Fibroblast of the aortic adventitia (primary cell): ENCODE measurements around the gene RDH13. TPM values are rescaled to one million over a fixed set of nuclear protein-coding genes. Genes with fewer than 3 reads are reported as not detected.
"Not testable (repeated sequence)": the region's sequence is repeated elsewhere in the genome, so short reads cannot be mapped to it uniquely, and the experiment has no call there.

Experiments
- DNase-seq: peaks from one replicate; pipeline ENCODE4 v3.0.0-alpha.2; 2010; ENCODE audit warnings: low read depth
- H3K4me3 ChIP-seq: 2 replicates; pipeline ENCODE4 v1.5.1; 2011; ENCODE audit warnings: low read depth, mild to moderate bottlenecking, control low read depth, low read length, moderate library complexity
- total RNA-seq: library from RNA; depleted of rRNA; stranded (reverse); fragments of >200 nt; gene quantifications from 2 replicates; pipeline ENCODE4 v1.2.3, GENCODE V29; 2012; ENCODE audit warnings: low replicate concordance
- TF ChIP-seq, protein P1 (sequence below): IDR thresholded peaks from 2 replicates; pipeline ENCODE4 v1.5.1; 2011; ENCODE audit warnings: mild to moderate bottlenecking, low read length, control low read depth, inconsistent platforms; ENCODE audit not compliant: insufficient read depth

The RDH13 gene
- total RNA-seq, 1 donor, result 9.1 TPM

DNA sequence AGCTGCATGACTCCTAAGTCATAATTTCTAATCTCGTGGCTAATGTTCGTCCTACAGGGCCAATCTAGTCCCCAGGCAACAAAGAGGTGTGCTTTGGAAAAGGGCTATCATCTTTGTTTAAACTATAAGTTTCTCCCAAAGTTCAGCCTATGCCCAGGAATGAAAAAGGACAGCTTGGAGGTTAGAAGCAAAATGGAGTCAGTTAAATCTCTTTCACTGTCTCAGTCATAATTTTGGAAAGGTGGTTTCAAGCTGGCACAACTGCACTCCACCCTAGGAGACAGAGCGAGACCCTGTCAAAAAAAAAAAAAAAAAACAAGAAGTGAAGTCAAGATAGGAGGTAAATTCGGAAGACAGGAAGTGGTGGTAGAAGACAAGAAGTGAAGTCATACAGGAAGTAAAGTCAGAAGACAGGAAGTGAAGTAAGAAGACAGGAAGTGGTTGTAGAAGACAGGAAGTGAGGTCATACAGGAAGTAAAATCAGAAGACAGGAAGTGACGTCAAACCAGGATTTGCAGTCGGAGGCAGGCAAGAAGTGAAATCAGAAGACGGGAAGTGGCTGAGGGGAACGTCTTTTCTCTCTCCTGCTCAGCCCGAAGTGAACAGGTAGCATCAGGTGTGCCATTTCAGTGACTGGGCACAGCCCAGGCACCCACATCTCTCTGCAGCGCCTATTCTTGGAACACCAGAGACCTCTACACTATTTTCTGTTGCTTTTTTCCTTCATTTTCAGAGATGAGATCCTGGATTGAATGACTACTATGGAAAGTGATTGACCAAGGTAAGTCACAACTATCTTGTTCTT lies 57.1 kb downstream of the RDH13 start:
- DNase-seq, result no peak
- no peak overlapping the region for H3K4me3 ChIP-seq
- TF ChIP-seq, protein P1, sequence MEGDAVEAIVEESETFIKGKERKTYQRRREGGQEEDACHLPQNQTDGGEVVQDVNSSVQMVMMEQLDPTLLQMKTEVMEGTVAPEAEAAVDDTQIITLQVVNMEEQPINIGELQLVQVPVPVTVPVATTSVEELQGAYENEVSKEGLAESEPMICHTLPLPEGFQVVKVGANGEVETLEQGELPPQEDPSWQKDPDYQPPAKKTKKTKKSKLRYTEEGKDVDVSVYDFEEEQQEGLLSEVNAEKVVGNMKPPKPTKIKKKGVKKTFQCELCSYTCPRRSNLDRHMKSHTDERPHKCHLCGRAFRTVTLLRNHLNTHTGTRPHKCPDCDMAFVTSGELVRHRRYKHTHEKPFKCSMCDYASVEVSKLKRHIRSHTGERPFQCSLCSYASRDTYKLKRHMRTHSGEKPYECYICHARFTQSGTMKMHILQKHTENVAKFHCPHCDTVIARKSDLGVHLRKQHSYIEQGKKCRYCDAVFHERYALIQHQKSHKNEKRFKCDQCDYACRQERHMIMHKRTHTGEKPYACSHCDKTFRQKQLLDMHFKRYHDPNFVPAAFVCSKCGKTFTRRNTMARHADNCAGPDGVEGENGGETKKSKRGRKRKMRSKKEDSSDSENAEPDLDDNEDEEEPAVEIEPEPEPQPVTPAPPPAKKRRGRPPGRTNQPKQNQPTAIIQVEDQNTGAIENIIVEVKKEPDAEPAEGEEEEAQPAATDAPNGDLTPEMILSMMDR, result no peak

DNA sequence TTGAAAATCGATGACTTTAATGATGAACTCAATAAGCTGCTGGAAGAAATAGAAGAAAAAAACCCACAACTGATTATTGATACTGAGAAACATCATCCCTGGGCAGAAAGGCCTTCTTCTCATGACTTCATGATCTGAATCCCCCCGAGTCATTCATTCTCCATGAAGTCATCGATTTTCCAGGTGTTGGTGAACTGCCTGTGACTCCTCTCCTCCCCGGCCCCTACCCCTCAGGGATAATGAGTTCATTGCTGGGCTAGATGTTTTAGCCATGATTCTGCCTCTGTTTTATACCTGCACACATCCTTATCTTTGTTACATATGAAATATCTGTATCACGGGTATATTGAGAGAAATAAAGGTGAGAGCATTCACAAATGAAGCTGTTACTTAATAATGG lies 62.2 kb downstream of the RDH13 start:
- no peak overlapping the region for H3K4me3 ChIP-seq
- no peak for DNase-seq
- TF ChIP-seq, protein P1, result no peak

DNA sequence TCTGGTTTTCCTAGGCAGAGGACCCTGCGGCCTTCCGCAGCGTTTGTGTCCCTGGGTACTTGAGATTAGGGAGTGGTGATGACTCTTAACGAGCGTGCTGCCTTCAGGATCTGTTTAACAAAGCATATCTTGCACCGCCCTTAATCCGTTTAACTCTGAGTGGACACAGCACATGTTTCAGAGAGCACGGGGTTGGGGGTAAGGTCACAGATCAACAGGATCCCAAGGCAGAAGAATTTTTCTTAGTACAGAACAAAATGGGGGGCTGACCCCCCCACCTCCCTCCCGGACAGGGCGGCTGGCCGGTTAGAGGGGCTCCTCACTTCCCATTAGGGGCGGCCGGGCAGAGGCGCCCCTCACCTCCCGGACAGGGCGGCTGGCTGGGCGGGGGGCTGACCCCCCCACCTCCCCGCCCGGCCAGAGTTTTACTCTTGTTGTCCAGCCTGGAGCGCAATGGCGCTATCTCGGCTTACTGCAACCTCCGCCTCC lies 64.2 kb downstream of the RDH13 start:
- not testable (repeated sequence) for DNase-seq, H3K4me3 ChIP-seq

DNA sequence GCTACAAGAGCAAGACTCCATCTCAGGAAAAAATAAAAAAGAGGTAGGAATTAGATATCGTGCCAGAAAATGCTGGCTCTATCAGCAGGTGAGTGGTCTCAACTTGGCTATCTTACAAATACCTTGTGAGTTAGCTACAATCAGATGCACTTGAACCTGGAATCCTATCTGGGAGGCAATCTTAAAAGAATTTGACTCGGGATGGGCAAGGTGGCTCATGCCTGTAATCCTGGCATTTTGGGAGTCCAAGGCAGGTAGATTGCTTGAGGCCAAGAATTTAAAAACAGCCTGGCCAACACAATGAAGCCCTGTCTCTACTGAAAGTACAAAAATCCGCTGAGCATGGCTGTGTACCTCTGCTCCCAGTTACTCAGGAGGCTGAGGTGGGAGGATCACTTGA lies 67.4 kb downstream of the RDH13 start:
- TF ChIP-seq, protein P1, result no peak
- no peak for DNase-seq
- no peak overlapping the region for H3K4me3 ChIP-seq

Other genes starting within 250 kb of the RDH13 start
- not detected in 2 replicates for gene KIR3DL1, start 246.7 kb downstream of the RDH13 start, total RNA-seq
- gene KIR2DS4, start 230.5 kb downstream of the RDH13 start, total RNA-seq, result not detected in 2 replicates
- not detected in 2 replicates for gene KIR3DL2, start 212.7 kb downstream of the RDH13 start, total RNA-seq
- not detected in 2 replicates for gene FCAR, start 188.9 kb downstream of the RDH13 start, total RNA-seq
- gene NCR1, start 157.0 kb downstream of the RDH13 start, total RNA-seq, result not detected in 2 replicates
- not detected in 2 replicates for gene NLRP7, start 115.6 kb downstream of the RDH13 start, total RNA-seq
- gene NLRP2, start 96.8 kb downstream of the RDH13 start, total RNA-seq, result not detected in 2 replicates
- not detected in 2 replicates for gene GP6, start 24.9 kb downstream of the RDH13 start, total RNA-seq
- 0.63 and 1.5 TPM in 2 replicates for gene EPS8L1, start 12.7 kb upstream of the RDH13 start, total RNA-seq
- gene PPP1R12C, start 54.5 kb upstream of the RDH13 start, total RNA-seq, result 46.3 and 75.2 TPM in 2 replicates
- gene TNNT1, start 86.1 kb upstream of the RDH13 start, total RNA-seq, result 1.1 and 4.3 TPM in 2 replicates
- gene TNNI3, start 94.6 kb upstream of the RDH13 start, total RNA-seq, result not detected in 2 replicates
- gene DNAAF3, start 103.5 kb upstream of the RDH13 start, total RNA-seq, result 0.33 and 1.5 TPM in 2 replicates
- gene SYT5, start 117.1 kb upstream of the RDH13 start, total RNA-seq, result 0.45 TPM in 1 of 2 replicates, not detected in the other
- 6.5 and 7.8 TPM in 2 replicates for gene PTPRH, start 146.4 kb upstream of the RDH13 start, total RNA-seq
- 1.7 and 1.8 TPM in 2 replicates for gene TMEM86B, start 165.6 kb upstream of the RDH13 start, total RNA-seq
- 39.0 and 41.5 TPM in 2 replicates for gene PPP6R1, start 195.9 kb upstream of the RDH13 start, total RNA-seq
- gene HSPBP1, start 217.0 kb upstream of the RDH13 start, total RNA-seq, result 29.1 and 48.3 TPM in 2 replicates
- gene BRSK1, start 220.8 kb upstream of the RDH13 start, total RNA-seq, result 5.2 and 9.0 TPM in 2 replicates